ENCODE measurements around the gene DCAF15.

DCAF15 gene

DNA sequence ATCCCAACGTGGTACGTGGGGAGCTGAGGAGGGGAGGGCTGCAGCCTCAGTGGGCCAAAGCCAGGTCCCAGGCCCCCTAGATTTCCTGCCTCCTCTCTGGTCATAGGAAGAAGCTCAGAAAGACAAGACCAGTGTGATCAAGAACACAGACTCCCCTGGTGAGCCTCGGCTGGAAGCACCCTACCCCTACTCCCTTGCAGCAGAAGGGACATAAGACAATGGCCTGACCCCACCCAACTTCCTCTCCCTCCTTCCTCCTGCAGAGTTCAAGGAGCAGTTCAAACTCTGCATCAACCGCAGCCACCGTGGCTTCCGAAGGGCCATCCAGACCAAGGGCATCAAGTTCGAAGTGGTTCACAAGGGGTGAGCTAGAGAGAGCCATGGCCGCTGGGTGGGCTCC lies 25.6 kb upstream of the DCAF15 start:
- no peak for DNase-seq
- Histone ChIP-seq H3K27me3 (replicated peaks) (no peaks in the 10 kb centered on the region), H3K27ac (no peak overlapping the region), H3K4me3 (ENCODE audit: low read depth, low read length) (no peak overlapping the region), H3K36me3 (replicated peaks) (peaks cover 25% of the 10 kb centered on the region)
- in situ Hi-C loops (cut with HindIII; ENCODE audit: low pct_ligation_motif_present, low sequenced_read_pairs): no loop called here
- TF ChIP-seq, protein P1, sequence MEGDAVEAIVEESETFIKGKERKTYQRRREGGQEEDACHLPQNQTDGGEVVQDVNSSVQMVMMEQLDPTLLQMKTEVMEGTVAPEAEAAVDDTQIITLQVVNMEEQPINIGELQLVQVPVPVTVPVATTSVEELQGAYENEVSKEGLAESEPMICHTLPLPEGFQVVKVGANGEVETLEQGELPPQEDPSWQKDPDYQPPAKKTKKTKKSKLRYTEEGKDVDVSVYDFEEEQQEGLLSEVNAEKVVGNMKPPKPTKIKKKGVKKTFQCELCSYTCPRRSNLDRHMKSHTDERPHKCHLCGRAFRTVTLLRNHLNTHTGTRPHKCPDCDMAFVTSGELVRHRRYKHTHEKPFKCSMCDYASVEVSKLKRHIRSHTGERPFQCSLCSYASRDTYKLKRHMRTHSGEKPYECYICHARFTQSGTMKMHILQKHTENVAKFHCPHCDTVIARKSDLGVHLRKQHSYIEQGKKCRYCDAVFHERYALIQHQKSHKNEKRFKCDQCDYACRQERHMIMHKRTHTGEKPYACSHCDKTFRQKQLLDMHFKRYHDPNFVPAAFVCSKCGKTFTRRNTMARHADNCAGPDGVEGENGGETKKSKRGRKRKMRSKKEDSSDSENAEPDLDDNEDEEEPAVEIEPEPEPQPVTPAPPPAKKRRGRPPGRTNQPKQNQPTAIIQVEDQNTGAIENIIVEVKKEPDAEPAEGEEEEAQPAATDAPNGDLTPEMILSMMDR (IDR thresholded peaks at IDR 0.05; ENCODE audit: low read depth, low read length, missing control alignments): no peak

DNA sequence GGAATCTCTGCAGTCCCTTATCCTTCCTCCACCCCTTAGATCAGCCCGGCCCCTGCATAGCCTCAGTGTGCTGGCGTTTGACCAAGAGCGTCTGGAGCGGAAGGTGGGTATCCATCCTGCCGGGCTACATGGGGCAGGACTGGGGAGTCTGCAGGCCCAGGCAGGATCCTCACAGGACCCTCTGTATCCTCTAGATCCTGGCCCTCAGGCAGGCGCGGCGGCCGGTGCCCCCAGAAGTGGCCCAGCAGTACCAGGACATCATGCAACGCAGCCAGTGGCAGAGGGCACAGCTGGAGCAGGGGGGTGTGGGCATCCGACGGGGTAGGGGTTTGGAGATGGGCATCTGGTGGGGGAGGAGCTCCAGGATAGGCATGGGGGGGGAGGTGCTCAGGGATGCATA lies 23.0 kb upstream of the DCAF15 start:
- Histone ChIP-seq H3K27me3 (replicated peaks) (no peaks in the 10 kb centered on the region), H3K4me3 (ENCODE audit: low read depth, low read length) (no peak overlapping the region), H3K36me3 (replicated peaks) (peaks cover 8% of the 10 kb centered on the region), H3K27ac (no peak overlapping the region)
- in situ Hi-C loops (cut with HindIII; ENCODE audit: low pct_ligation_motif_present, low sequenced_read_pairs): no loop called here
- DNase-seq: no peak
- TF ChIP-seq, protein P1 (IDR thresholded peaks at IDR 0.05; ENCODE audit: low read depth, low read length, missing control alignments): no peak

DNA sequence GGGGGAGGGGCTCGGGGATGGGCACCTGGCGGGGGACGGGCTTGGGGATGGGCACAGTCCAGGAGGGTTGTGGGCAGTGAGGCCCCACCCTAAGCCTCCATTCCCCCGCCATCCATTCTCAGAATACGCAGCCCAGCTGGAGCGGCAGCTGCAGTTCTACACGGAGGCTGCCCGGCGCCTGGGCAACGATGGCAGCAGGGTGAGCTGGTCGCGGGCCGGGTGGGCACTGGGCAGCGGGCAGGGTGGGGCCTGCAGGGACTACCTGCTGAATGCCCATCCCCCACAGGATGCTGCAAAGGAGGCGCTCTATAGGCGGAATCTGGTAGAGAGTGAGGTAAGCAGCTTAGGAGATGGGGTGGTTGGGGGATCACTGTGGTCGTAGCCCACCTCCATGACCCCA lies 22.4 kb upstream of the DCAF15 start:
- Histone ChIP-seq H3K36me3 (replicated peaks) (peaks cover 4% of the 10 kb centered on the region), H3K27ac (no peak overlapping the region), H3K4me3 (ENCODE audit: low read depth, low read length) (no peak overlapping the region), H3K27me3 (replicated peaks) (no peaks in the 10 kb centered on the region)
- TF ChIP-seq, protein P1 (IDR thresholded peaks at IDR 0.05; ENCODE audit: low read depth, low read length, missing control alignments): no peak
- in situ Hi-C loops (cut with HindIII; ENCODE audit: low pct_ligation_motif_present, low sequenced_read_pairs): no loop called here
- DNase-seq: no peak

DNA sequence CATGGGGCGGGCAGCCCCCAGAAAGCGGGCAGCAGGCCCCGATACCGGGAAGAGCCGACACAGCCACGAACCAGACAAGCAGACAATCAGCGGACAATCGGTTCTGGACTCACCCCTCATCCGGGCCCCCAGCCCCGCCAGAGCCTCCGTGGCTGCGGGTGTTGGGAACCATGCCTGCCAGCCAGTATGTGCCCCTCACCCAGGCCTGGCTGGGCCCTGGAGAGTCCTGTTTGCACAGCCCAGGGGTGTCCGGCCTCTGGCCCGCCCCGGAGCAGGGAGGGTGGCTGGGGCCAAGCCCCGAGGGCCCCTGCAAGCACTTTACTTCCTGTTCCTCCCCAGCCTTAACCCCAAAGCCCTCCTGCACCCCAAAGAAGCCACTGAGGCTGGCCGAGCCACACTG lies 21.9 kb upstream of the DCAF15 start:
- no peak overlapping the region for H3K27ac ChIP-seq
- TF ChIP-seq, protein P1 (IDR thresholded peaks at IDR 0.05; ENCODE audit: low read depth, low read length, missing control alignments): no peak
- in situ Hi-C loops (cut with HindIII; ENCODE audit: low pct_ligation_motif_present, low sequenced_read_pairs): no loop called here
- H3K4me3 ChIP-seq (ENCODE audit: low read depth, low read length): no peak overlapping the region
- no peaks in the 10 kb centered on the region for H3K27me3 ChIP-seq (replicated peaks)
- no peak for DNase-seq
- H3K36me3 ChIP-seq (replicated peaks): peaks cover 2% of the 10 kb centered on the region

DNA sequence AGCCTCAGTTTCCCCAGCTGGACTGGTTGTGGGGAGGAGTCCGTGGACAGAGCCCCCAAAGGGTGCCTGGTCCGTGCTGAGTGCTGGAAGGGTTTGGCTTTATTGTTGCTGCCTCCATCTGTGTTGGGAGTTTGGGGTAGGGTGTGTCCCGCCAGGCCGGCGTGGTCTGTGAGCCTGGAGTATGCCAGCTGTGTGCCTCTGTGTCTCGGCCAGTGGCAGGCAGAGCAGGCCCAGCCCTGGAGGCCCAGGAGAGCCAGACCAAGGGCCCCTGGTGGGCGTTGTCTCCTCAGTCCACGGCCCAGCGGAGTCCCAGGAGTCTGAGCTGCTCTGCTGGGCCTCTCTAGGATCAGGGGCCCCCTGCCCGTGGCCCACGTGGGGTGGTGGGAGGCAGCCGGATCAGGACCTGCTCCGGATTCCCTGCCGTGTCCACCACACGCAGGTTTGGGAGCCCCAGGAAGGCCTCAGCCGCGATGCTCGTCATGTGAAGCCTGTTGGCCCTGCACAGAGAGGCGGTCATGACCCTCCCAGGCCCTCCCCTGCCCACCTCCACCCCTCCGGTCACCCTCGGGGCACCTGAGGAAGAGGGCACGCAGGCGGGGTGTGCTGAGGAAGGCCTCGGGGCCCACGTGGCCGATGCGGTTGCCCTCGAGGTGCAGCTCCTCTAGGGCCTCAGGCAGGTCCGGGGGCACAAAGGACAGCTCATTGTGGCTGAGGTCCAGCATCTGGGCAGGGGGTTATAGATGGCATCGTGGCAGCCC lies 20.7 kb upstream of the DCAF15 start:
- Histone ChIP-seq H3K27ac (no peak overlapping the region), H3K27me3 (replicated peaks) (no peaks in the 10 kb centered on the region), H3K36me3 (replicated peaks) (peaks cover 2% of the 10 kb centered on the region), H3K4me3 (ENCODE audit: low read depth, low read length) (no peak overlapping the region)
- in situ Hi-C loops (cut with HindIII; ENCODE audit: low pct_ligation_motif_present, low sequenced_read_pairs): no loop called here
- DNase-seq: no peak
- TF ChIP-seq, protein P1 (IDR thresholded peaks at IDR 0.05; ENCODE audit: low read depth, low read length, missing control alignments): no peak

DNA sequence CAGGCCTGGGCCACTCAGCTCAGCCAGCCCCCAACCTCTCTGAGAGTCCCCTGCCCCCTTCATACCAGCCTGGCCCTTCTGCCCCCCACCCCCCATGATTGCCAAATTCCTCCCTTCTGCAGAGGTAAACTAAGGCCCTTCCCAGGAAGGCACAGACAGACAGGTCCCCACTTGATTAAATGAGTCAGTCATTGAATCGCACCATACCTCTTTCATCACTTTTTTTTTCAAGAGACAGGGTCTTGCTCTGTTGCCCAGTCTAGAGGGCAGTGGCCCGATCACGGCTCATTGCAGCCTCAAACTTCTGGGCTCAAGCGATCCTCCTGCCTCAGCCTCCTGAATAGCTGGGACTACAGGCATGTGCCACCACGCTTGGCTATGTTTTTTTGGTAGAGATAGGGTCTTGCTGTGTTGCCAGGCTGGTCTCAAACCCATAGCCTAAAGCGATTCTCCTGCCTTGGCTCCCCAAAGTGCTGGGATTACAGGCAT lies 20.1 kb upstream of the DCAF15 start:
- TF ChIP-seq, protein P1 (IDR thresholded peaks at IDR 0.05; ENCODE audit: low read depth, low read length, missing control alignments): no peak
- no peak for DNase-seq
- Histone ChIP-seq H3K36me3 (replicated peaks) (no peaks in the 10 kb centered on the region), H3K4me3 (ENCODE audit: low read depth, low read length) (no peak overlapping the region), H3K27me3 (replicated peaks) (no peaks in the 10 kb centered on the region), H3K27ac (no peak overlapping the region)
- in situ Hi-C loops (cut with HindIII; ENCODE audit: low pct_ligation_motif_present, low sequenced_read_pairs): no loop called here
